ENCODE results near the gene GUK1. TPM values are rescaled to one million over a fixed set of nuclear protein-coding genes. Genes with fewer than 3 reads are reported as not detected.

The GUK1 gene
- total RNA-seq, 4 donors from 2014 or later, result 183 to 573 (median 382) TPM

GRCh38 chr1:228175316-228176023 is 35.4 kb downstream of the GUK1 start:
- peak overlapping the region in 1 of 4 donors; percentile 26 for H3K4me3 ChIP-seq
- H3K27ac ChIP-seq, result peak overlapping the region in 2 of 4 donors; percentile 35 to 43
- intact Hi-C loops (cut with DNase I; ENCODE audit: low total_unique reads) (no loop called here), in situ Hi-C loops (cut with MboI; ENCODE audit: low pct_ligation_motif_present in 1 of 4, low pct_unique_long_range_greater_than_20kb in 1 of 4, low sequenced_read_pairs in 3 of 4) (loop anchor here in 1 of 4 donors (10.0 kb wide), 1 partner anchor 51 kb away; no protein-coding TSS in a partner anchor)
- DNase-seq, result no peak
- no peaks in the 10 kb centered on the region for H3K9me3 ChIP-seq
- no peak for TF ChIP-seq POLR2A (IDR thresholded peaks at IDR 0.05)
- TF ChIP-seq CTCF (IDR thresholded peaks at IDR 0.05), result no peak
- TF ChIP-seq EP300 (IDR thresholded peaks at IDR 0.05; ENCODE audit: low read depth), result no peak
- no peak for TF ChIP-seq POLR2AphosphoS5 (IDR thresholded peaks at IDR 0.05)
- no peaks in the 10 kb centered on the region for H3K27me3 ChIP-seq
- 90% methylated on average over 16 of the region's 18 CpGs; no CpG with 5 or more reads in 1 of the 2 donors for WGBS, 2 donors (ENCODE audit: low coverage in 1 of 2)
- H3K4me1 ChIP-seq, result peaks cover 0 to 13% (median 2%) of the 10 kb centered on the region in 4 donors
- H3K36me3 ChIP-seq, result no peaks in the 10 kb centered on the region

GRCh38 chr1:228176024-228176395 is 35.9 kb downstream of the GUK1 start:
- 91% methylated on average over 4 of the region's 4 CpGs; no CpG with 5 or more reads in 1 of the 2 donors for WGBS, 2 donors (ENCODE audit: low coverage in 1 of 2)
- in situ Hi-C loops (cut with MboI; ENCODE audit: low pct_ligation_motif_present in 1 of 4, low pct_unique_long_range_greater_than_20kb in 1 of 4, low sequenced_read_pairs in 3 of 4) (loop anchor here in 1 of 4 donors (10.0 kb wide), 1 partner anchor 51 kb away; no protein-coding TSS in a partner anchor), intact Hi-C loops (cut with DNase I; ENCODE audit: low total_unique reads) (no loop called here)
- Histone ChIP-seq H3K9me3 (no peaks in the 10 kb centered on the region), H3K4me3 (no peak overlapping the region), H3K36me3 (no peaks in the 10 kb centered on the region), H3K4me1 (peaks cover 0 to 13% (median 2%) of the 10 kb centered on the region in 4 donors), H3K27ac (peak overlapping the region in 2 of 4 donors; percentile 23 to 43), H3K27me3 (no peaks in the 10 kb centered on the region)
- no peak for DNase-seq
- no peak for TF ChIP-seq POLR2A (IDR thresholded peaks at IDR 0.05)
- TF ChIP-seq EP300 (IDR thresholded peaks at IDR 0.05; ENCODE audit: low read depth), result no peak

- no peaks in the 10 kb centered on the region for H3K36me3 ChIP-seq
- H3K9me3 ChIP-seq, result no peaks in the 10 kb centered on the region
- H3K4me3 ChIP-seq, result no peak overlapping the region
- H3K27me3 ChIP-seq, result no peaks in the 10 kb centered on the region
- no peak for DNase-seq
- H3K4me1 ChIP-seq, result peaks cover 0 to 13% (median 2%) of the 10 kb centered on the region in 4 donors
- WGBS, 2 donors (ENCODE audit: low coverage in 1 of 2), result 90% methylated on average over 19 of the region's 19 CpGs; no CpG with 5 or more reads in 1 of the 2 donors
- H3K27ac ChIP-seq, result peak overlapping the region in 2 of 4 donors; percentile 23 to 43
- in situ Hi-C loops (cut with MboI; ENCODE audit: low pct_ligation_motif_present in 1 of 4, low pct_unique_long_range_greater_than_20kb in 1 of 4, low sequenced_read_pairs in 3 of 4), result loop anchor here in 1 of 4 donors (10.0 kb wide), 1 partner anchor 52 kb away; no protein-coding TSS in a partner anchor
- TF ChIP-seq POLR2AphosphoS5 (IDR thresholded peaks at IDR 0.05), result no peak
- no peak for TF ChIP-seq EP300 (IDR thresholded peaks at IDR 0.05; ENCODE audit: low read depth)
- no peak for TF ChIP-seq CTCF (IDR thresholded peaks at IDR 0.05)
- no peak for TF ChIP-seq POLR2A (IDR thresholded peaks at IDR 0.05)
- intact Hi-C loops (cut with DNase I; ENCODE audit: low total_unique reads), result no loop called here
Observed at GRCh38 chr1:228176461-228177182, 36.5 kb downstream of the GUK1 start.

GRCh38 chr1:228177183-228177475 is 37.0 kb downstream of the GUK1 start:
- intact Hi-C loops (cut with DNase I; ENCODE audit: low total_unique reads), result no loop called here
- TF ChIP-seq EP300 (IDR thresholded peaks at IDR 0.05; ENCODE audit: low read depth), result no peak
- no peak for TF ChIP-seq POLR2A (IDR thresholded peaks at IDR 0.05)
- TF ChIP-seq CTCF (IDR thresholded peaks at IDR 0.05), result no peak
- no peak for TF ChIP-seq POLR2AphosphoS5 (IDR thresholded peaks at IDR 0.05)
- Histone ChIP-seq H3K4me3 (no peak overlapping the region), H3K9me3 (no peaks in the 10 kb centered on the region), H3K4me1 (peaks cover 0 to 13% (median 2%) of the 10 kb centered on the region in 4 donors), H3K36me3 (no peaks in the 10 kb centered on the region), H3K27ac (peak overlapping the region; percentile 5 to 43 (median 30)), H3K27me3 (no peaks in the 10 kb centered on the region)
- DNase-seq, result no peak
- in situ Hi-C loops (cut with MboI; ENCODE audit: low pct_ligation_motif_present in 1 of 4, low pct_unique_long_range_greater_than_20kb in 1 of 4, low sequenced_read_pairs in 3 of 4), result loop anchor here in 1 of 4 donors (10.0 kb wide), 1 partner anchor 52 kb away; no protein-coding TSS in a partner anchor
- WGBS, 2 donors (ENCODE audit: low coverage in 1 of 2), result 67 to 82% methylated on average over 1 to 5 of the region's 5 CpGs
